CD4-positive, alpha-beta T cell treated with Interleukin-2 at 100 ng/mL for 4 hours (primary cell): ENCODE data around the gene RAB36.

ENCODE experiments used
- DNase-seq: peaks from one replicate; pipeline ENCODE4 v3.0.0-alpha.2; 2020; ENCODE audit warnings: low spot score

Gene RAB36

DNA sequence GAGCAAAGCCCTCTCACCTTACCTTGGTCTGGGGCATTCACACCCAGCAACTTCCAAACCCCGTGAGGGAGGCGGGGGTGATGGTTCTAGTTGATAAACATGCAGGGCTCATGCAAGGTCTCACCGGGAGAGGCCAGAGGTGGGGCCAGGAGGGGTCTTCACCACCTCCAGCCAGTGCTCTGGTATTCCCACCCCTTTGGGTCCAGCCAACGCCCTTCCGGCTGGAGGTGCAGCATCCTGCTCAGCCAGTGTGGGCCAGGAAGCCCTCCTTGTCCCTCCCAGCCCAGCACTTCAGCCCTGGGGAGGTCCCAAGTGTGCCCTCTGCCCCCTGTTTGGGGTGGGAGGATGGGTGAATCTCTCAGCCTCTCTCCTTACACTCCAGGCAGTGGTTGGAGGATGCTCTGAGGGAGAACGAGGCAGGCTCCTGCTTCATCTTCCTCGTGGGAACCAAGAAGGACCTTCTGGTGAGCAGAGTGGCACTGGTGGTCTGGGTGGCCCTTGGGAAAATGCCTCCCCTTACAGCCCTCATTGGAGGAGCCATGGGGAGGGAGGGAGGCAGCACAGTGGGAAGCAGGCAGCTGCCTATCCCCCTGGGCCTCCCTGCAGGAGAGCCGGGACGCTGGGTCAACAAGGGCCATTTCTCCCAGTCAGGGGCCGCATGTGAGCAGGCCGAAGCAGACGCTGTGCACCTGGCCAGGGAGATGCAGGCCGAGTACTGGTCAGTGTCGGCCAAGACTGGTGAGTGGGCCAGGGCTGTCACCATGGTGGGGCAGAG lies 13.4 kb downstream of the RAB36 start:
- no peak for DNase-seq

DNA sequence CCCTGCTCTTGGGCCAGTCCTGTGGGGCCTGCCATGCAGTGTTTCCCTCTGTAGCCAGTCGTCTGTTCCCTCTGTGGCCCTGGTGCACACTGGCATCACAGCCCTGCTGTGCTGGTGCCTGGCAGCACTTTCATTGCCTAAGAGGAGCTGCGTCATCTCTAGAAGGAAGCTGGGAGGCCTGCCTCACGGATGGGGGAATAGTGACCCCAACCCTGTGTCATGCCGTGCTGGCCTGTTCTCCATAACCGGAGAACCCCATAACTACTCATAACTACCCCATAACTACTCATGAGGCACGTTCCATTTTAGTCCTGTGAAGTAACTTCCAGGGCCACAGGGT lies 14.0 kb downstream of the RAB36 start:
- no peak for DNase-seq

DNA sequence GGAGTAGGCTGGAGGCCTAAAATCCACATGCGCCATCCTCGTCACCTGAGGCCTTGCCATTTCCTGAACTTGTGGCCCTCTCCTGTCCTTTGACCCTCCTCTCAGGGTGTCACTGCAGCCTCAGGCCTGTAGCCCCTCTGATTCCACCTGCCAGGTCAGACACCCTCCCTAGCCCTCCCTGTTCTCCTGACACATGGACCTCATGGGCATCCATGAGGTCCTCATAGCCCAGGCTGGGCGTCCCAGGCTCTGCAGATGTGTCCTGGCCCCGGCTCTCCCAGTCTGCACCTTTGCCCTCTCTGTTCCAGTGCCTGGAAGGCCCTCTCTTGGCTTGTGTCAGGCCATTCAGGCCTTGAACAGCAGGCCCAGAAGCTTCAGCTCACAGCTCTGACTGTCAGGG lies 15.8 kb downstream of the RAB36 start:
- DNase-seq, result no peak

DNA sequence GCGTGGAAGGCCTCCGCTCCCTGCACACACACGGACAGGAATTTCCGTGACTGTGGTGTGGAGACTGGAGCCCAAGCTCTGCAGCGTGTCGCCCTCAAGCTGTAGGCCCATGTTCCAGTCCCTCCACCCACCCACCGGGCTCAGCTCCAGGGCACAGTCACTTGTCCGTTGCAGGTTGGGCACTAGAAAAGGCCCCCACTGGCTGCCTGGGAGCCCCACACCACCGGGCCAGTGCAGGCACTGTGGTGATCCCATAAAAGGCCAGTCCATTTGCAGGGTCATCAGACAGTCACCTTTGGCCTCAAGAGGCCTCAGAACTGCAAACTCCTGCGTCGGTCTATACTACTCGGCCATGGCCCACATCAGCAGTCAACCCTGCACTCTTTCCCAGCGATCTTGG lies 16.3 kb downstream of the RAB36 start:
- no peak for DNase-seq

DNA sequence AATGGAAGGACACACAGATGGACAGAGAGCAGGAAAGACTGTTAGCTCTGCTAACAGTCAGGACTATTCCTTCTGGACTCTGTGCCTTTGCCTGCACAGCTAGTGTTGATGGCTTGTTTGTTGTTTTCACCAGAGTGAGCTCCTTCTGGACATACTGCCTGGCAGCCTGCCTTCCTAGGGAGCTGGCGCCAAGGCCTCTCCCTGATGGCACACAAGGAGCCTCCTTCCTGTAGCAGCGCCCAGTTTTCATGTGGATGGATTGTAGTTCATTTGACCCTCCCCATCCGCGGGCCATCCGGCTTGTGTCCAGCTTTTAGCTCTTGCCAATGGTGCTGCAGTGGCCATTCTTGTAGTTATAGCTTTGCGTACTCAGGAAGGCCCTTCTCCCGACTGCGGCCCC lies 18.4 kb downstream of the RAB36 start:
- no peak for DNase-seq

DNA sequence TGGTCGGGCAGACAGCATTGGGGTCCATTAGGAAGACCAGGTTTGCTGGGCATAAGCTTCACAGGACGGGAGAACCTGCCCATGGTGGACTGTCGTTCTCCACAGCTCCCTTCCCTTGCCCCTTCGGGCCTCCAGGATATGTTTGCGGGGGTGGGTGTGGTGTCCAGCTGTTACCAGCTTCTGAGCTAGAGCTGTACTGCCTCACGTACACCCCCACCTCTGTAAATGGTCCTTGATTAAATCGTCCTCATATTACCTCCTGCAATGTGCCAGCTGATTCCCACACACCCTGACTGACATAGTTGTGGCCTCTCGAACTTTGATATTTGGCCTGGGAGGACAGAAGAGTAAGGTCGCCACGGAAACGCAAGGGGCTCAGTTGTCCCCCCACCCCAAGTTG lies 18.8 kb downstream of the RAB36 start:
- DNase-seq, result no peak

- no peak for DNase-seq
These were observed 21.0 kb downstream of the RAB36 start for GRCh38 chr22:23166042-23166831.

DNA sequence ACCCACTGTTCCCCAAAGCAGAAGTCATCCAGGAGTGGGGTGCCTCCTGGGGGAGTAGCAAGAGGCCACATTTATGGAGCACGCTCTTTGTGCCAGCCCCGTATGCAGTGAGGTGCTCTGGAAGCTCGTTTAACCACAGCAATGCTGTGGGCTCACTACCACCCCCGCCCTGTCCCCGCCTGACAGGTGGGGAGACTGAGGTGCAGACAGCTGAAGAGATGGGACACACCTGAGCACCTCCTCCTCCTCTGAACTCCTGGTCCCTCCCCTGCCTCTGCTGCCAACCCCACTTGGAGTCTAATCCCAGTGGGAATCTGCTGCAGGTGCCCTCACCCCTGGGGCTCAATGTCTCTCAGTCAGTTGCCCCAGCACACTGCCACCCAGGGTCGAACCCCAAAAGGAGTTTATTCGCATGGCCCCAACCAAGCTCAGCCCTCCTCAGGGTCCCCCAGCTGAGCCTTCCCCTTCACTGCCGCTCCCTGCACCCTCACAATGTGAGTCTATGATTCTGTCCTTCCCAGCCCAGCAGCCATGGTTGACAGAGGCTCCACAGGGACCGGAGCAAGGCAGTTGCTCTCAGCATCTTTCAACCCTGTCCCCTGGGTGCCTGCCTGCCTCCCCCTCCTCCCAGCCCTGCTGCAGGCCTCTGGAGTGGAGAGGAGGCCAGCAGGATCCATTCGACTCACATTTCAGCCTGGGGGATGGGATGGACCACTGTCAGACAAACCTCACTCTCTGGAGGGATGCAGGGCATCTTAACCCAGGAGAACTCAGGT lies 21.8 kb downstream of the RAB36 start:
- DNase-seq, result no peak

- no peak for DNase-seq
These were observed 23.2 kb downstream of the RAB36 start for GRCh38 chr22:23168391-23169042.

- no peak for DNase-seq
These were observed 23.7 kb downstream of the RAB36 start for GRCh38 chr22:23169043-23169406.

- DNase-seq, result no peak
These were observed 30.8 kb downstream of the RAB36 start for GRCh38 chr22:23175817-23176644.

- DNase-seq, result no peak
These were observed 31.4 kb downstream of the RAB36 start for GRCh38 chr22:23176645-23177027.

- DNase-seq, result no peak
These were observed 31.9 kb downstream of the RAB36 start for GRCh38 chr22:23177197-23177596.

DNA sequence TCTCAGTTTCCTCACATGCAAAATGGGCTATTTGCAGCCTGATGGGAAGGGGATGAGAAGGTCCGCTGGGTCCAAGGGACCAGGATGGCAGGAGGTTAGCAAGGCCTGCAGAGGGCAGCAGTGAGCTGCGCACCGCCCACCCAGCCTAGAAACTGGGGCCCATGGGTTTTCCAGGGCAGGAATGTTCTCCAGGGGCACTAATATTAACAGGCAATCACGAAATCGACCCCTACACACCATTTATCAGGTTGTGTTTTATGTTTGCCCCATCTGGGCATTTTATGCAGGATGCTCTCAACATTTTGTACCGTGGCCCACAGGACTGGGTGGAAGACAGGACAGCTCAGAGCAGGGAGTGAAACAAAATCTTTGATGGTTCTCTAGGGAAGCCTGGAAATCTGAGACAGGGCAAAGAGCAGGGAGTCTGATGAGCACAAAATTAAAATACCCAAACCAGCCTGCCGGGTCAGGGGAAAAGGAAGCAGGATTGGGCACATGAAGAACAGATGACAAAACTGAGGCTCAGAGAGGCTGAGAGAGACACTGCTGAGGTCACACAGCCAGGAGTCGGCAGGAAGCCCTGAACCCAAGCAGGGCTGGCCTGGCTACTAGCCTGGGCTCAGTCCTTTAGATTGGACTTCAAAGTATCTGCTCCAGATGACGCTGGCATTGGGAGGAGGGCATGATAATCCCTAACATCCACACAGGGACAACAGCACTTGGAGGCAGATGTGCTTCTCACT lies 33.4 kb downstream of the RAB36 start:
- peak; percentile 64 for DNase-seq

- DNase-seq, result no peak
These were observed 34.4 kb downstream of the RAB36 start for GRCh38 chr22:23179381-23180299.

DNA sequence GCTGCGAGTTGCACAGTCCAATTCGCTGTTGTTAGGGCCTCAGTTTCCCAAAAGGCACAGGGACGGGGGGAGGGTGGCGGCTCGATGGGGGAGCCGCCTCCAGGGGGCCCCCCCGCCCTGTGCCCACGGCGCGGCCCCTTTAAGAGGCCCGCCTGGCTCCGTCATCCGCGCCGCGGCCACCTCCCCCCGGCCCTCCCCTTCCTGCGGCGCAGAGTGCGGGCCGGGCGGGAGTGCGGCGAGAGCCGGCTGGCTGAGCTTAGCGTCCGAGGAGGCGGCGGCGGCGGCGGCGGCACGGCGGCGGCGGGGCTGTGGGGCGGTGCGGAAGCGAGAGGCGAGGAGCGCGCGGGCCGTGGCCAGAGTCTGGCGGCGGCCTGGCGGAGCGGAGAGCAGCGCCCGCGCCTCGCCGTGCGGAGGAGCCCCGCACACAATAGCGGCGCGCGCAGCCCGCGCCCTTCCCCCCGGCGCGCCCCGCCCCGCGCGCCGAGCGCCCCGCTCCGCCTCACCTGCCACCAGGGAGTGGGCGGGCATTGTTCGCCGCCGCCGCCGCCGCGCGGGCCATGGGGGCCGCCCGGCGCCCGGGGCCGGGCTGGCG lies 35.1 kb downstream of the RAB36 start, which contains the start of gene BCR:
Gene BCR (plus strand): TSS at position 209 of the 592 bp plus-strand sequence. CDS start 452 bp downstream, outside the sequence.
- peak; percentile 62 for DNase-seq

DNA sequence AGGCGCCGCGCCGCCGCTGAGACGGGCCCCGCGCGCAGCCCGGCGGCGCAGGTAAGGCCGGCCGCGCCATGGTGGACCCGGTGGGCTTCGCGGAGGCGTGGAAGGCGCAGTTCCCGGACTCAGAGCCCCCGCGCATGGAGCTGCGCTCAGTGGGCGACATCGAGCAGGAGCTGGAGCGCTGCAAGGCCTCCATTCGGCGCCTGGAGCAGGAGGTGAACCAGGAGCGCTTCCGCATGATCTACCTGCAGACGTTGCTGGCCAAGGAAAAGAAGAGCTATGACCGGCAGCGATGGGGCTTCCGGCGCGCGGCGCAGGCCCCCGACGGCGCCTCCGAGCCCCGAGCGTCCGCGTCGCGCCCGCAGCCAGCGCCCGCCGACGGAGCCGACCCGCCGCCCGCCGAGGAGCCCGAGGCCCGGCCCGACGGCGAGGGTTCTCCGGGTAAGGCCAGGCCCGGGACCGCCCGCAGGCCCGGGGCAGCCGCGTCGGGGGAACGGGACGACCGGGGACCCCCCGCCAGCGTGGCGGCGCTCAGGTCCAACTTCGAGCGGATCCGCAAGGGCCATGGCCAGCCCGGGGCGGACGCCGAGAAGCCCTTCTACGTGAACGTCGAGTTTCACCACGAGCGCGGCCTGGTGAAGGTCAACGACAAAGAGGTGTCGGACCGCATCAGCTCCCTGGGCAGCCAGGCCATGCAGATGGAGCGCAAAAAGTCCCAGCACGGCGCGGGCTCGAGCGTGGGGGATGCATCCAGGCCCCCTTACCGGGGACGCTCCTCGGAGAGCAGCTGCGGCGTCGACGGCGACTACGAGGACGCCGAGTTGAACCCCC lies 35.8 kb downstream of the RAB36 start:
- peak; percentile 26 for DNase-seq

DNA sequence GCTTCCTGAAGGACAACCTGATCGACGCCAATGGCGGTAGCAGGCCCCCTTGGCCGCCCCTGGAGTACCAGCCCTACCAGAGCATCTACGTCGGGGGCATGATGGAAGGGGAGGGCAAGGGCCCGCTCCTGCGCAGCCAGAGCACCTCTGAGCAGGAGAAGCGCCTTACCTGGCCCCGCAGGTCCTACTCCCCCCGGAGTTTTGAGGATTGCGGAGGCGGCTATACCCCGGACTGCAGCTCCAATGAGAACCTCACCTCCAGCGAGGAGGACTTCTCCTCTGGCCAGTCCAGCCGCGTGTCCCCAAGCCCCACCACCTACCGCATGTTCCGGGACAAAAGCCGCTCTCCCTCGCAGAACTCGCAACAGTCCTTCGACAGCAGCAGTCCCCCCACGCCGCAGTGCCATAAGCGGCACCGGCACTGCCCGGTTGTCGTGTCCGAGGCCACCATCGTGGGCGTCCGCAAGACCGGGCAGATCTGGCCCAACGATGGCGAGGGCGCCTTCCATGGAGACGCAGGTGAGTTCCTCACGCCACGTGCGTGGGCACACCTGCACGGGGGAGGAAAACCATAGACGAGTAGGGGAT lies 36.5 kb downstream of the RAB36 start:
- DNase-seq, result no peak
